Transverse colon (tissue), 4 donors: ENCODE results near the gene SUMO1. TPM values are rescaled to one million over a fixed set of nuclear protein-coding genes. Genes with fewer than 3 reads are reported as not detected.
A peak's percentile ranks its signal among the peaks of the same experiment; 100 is the strongest.

Experiments
- DNase-seq: peaks from one replicate; pipeline ENCODE4 v3.0.0-alpha.2; 2019
- H3K27ac ChIP-seq, 4 donors: fragments of 200-600 bp; sonication (generic); 2 replicates each; pipeline ENCODE4 v1.5.1; 2016 to 2018; ENCODE audit warnings: inconsistent platforms in 4 of 4
- H3K27me3 ChIP-seq: fragments of 200-600 bp; sonication (generic); 2 replicates; pipeline ENCODE4 v1.5.1; 2017; ENCODE audit warnings: inconsistent platforms
- H3K36me3 ChIP-seq, 4 donors: fragments of 200-600 bp; sonication (generic); 2 replicates each; pipeline ENCODE4 v1.5.1; 2017 to 2019; ENCODE audit warnings: inconsistent platforms in 4 of 4
- H3K4me1 ChIP-seq, 4 donors: fragments of 200-600 bp; sonication (generic); 2 replicates each; pipeline ENCODE4 v1.5.1; 2017 to 2020; ENCODE audit warnings: inconsistent platforms in 4 of 4
- H3K4me3 ChIP-seq, 4 donors: fragments of 200-600 bp; sonication (generic); 1 replicate in 1 of 4; 2 replicates in 3 of 4; pipeline versions ENCODE4 v1.5.1 to v1.6.1; 2017 to 2019; ENCODE audit warnings: inconsistent platforms in 4 of 4
- H3K9me3 ChIP-seq, 2 donors: fragments of 200-600 bp; sonication (generic); 2 replicates each; pipeline ENCODE4 v1.5.1; 2017 to 2019; ENCODE audit warnings: inconsistent platforms in 2 of 2
- EP300 ChIP-seq: sonication (generic); formaldehyde crosslinking; IDR thresholded peaks from one replicate; pipeline ENCODE4 v1.6.1; 2017; ENCODE audit warnings: antibody characterized with exemption, low read depth
- POLR2A ChIP-seq: fragments of 450-650 bp; IDR thresholded peaks from one replicate; pipeline ENCODE4 v1.6.1; 2016; ENCODE audit warnings: antibody characterized with exemption, mild to moderate bottlenecking, moderate library complexity
- POLR2AphosphoS5 ChIP-seq, 3 donors: sonication (generic); formaldehyde crosslinking; IDR thresholded peaks; one replicate each; pipeline ENCODE4 v1.6.1; 2016; ENCODE audit warnings: antibody characterized with exemption in 3 of 3
- WGBS, 2 donors: methylation state at CpG; one replicate each; pipeline ENCODE4 v1.1.5; 2018; ENCODE audit warnings: low coverage in 1 of 2; 5-methylcytosine and 5-hydroxymethylcytosine counted together
- in situ Hi-C, 4 donors: fragments of 200-750 bp; cut with MboI; loops; one replicate each; pipeline versions ENCODE4 v1.15.0 to v1.15.1; 2017; ENCODE audit warnings: low sequenced_read_pairs in 3 of 4, low pct_ligation_motif_present in 1 of 4, low pct_unique_long_range_greater_than_20kb in 1 of 4
- intact Hi-C: fragments of 100-400 bp; cut with DNase I; formaldehyde crosslinking; loops from one replicate; pipeline ENCODE4 v1.15.1; 2023; ENCODE audit warnings: low total_unique reads
- total RNA-seq, 4 donors: library from RNA; depleted of rRNA; stranded (reverse); fragments of >200 nt; gene quantifications; one replicate each; pipeline ENCODE4 v1.1.0, GENCODE V29; 2016
- TF ChIP-seq, protein P1 (sequence below), 5 experiments: fragments of 200-600 bp in 3 of 5; fragments of 450-650 bp in 2 of 5; sonication (generic) in 3 of 5; IDR thresholded peaks; 1 replicate in 2 of 5; 2 replicates in 3 of 5; pipeline ENCODE4 v1.5.1; 2016 to 2017; ENCODE audit warnings: antibody characterized with exemption in 5 of 5, inconsistent platforms in 3 of 5, mild to moderate bottlenecking in 2 of 5, moderate library complexity in 1 of 5

SUMO1 gene
- total RNA-seq, 4 donors from 2014 or later, result 15.3 to 69.1 (median 54.3) TPM

DNA sequence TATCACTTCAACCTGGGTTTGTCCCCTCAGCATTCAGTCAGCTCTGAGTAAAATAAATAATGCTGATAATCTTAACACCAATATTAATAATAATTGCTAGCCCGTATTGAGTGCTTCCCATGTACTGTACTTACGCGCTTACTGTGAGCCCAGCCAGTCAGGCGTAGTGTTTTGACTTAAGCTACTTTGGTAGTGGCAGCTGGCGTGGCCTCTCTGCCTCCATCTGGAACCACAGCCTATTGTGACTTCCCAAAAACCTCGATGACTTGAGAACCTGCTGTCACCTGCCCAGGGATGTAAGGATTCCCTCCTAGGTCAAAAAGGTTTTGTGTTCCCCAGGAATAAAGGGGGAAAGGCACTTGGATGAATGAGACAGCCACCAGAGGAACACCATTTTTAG lies 53.2 kb downstream of the SUMO1 start:
- Histone ChIP-seq H3K9me3 (no peaks in the 10 kb centered on the region), H3K36me3 (no peaks in the 10 kb centered on the region), H3K4me3 (no peak overlapping the region), H3K27me3 (no peaks in the 10 kb centered on the region), H3K27ac (no peak overlapping the region), H3K4me1 (no peaks in the 10 kb centered on the region)
- WGBS, 2 donors, result 61 to 84% methylated on average over 3 to 6 of the region's 6 CpGs
- intact Hi-C loops, result no loop called here
- no peak for TF ChIP-seq POLR2A
- TF ChIP-seq EP300, result no peak
- TF ChIP-seq POLR2AphosphoS5 (IDR thresholded peaks at IDR 0.05), result no peak
- TF ChIP-seq, protein P1, sequence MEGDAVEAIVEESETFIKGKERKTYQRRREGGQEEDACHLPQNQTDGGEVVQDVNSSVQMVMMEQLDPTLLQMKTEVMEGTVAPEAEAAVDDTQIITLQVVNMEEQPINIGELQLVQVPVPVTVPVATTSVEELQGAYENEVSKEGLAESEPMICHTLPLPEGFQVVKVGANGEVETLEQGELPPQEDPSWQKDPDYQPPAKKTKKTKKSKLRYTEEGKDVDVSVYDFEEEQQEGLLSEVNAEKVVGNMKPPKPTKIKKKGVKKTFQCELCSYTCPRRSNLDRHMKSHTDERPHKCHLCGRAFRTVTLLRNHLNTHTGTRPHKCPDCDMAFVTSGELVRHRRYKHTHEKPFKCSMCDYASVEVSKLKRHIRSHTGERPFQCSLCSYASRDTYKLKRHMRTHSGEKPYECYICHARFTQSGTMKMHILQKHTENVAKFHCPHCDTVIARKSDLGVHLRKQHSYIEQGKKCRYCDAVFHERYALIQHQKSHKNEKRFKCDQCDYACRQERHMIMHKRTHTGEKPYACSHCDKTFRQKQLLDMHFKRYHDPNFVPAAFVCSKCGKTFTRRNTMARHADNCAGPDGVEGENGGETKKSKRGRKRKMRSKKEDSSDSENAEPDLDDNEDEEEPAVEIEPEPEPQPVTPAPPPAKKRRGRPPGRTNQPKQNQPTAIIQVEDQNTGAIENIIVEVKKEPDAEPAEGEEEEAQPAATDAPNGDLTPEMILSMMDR (IDR thresholded peaks at IDR 0.05), result no peak
- in situ Hi-C loops, result loop anchor here in 2 of 4 donors (10.0 to 25.0 kb wide), 2 partner anchors 323 to 330 kb away; no protein-coding TSS in a partner anchor
- no peak for DNase-seq

- Histone ChIP-seq H3K27me3 (no peaks in the 10 kb centered on the region), H3K27ac (no peak overlapping the region), H3K36me3 (no peaks in the 10 kb centered on the region), H3K4me3 (no peak overlapping the region), H3K9me3 (no peaks in the 10 kb centered on the region), H3K4me1 (no peaks in the 10 kb centered on the region)
- intact Hi-C loops, result no loop called here
- in situ Hi-C loops, result loop anchor here in 2 of 4 donors (10.0 to 25.0 kb wide), 2 partner anchors 322 to 330 kb away; no protein-coding TSS in a partner anchor
- no peak for DNase-seq
- WGBS, 2 donors, result 61 to 100% methylated on average over 2 of the region's 2 CpGs
- TF ChIP-seq, protein P1 (IDR thresholded peaks at IDR 0.05), result no peak
- no peak for TF ChIP-seq POLR2AphosphoS5 (IDR thresholded peaks at IDR 0.05)
- no peak for TF ChIP-seq POLR2A
- no peak for TF ChIP-seq EP300
Measured at GRCh38 chr2:202184557-202184956, 53.8 kb downstream of the SUMO1 start.

GRCh38 chr2:202178346-202178958 lies 59.9 kb downstream of the SUMO1 start:
- no peak overlapping the region for H3K27ac ChIP-seq
- H3K36me3 ChIP-seq, result no peaks in the 10 kb centered on the region
- in situ Hi-C loops, result loop anchor here in 2 of 4 donors (5.0 to 25.0 kb wide), 2 partner anchors 316 kb away; no protein-coding TSS in a partner anchor
- no peak overlapping the region for H3K4me3 ChIP-seq
- no peaks in the 10 kb centered on the region for H3K27me3 ChIP-seq
- no peaks in the 10 kb centered on the region for H3K4me1 ChIP-seq
- H3K9me3 ChIP-seq, result no peaks in the 10 kb centered on the region
- 43 to 45% methylated on average over 5 to 7 of the region's 7 CpGs for WGBS, 2 donors
- peak; percentile 47 for DNase-seq
- no peak for TF ChIP-seq POLR2A
- TF ChIP-seq, protein P1 (IDR thresholded peaks at IDR 0.05), result peak; percentile 77 to 87 (median 84)
- intact Hi-C loops, result loop anchor here (2.0 to 5.0 kb wide), 3 partner anchors 144 to 381 kb away; no protein-coding TSS in a partner anchor

DNA sequence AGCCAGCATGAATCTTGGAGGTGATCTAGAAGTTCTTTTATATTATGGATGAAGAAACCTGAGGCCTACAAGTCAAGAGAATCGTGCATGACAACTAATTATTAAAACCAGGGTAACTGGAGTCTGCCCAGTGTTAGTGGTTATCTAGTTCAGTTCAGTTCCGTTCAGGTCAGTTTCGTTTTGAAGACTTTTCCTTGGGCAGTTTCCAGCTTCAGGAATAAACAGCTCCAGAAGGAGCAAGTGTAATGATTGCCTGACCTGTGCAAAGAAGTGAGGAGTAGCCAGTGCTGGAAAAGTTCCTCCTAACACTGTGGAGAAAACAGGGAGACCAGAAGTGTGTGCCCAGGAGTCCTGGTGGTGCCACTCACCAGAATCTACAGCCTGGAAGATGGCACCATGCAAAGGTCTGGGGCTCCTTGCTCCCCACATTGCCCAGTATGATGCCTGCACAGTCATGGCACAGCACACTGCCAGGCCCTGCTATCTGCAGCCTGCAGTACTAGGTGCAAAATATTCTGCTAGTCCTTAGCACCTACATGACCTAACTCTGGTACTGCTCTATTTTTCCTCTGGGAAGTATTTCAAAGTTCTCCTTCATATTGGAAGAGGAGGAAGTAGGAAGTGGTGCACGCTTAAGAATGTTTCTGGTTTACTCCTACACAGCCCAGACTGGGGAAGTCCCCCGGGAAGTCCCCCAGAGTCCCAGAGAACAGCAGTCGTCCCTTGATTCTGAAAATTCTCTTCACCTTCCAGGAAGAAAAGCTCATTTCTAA lies 65.8 kb downstream of the SUMO1 start:
- H3K4me1 ChIP-seq, result peaks cover 0 to 20% (median 5%) of the 10 kb centered on the region in 4 donors
- no peaks in the 10 kb centered on the region for H3K36me3 ChIP-seq
- no peak overlapping the region for H3K4me3 ChIP-seq
- H3K27me3 ChIP-seq, result peaks cover 6% of the 10 kb centered on the region
- intact Hi-C loops (no loop called here), in situ Hi-C loops (loop anchor here in 1 of 4 donors (5.0 kb wide), 1 partner anchor 315 kb away; no protein-coding TSS in a partner anchor)
- peak overlapping the region in 2 of 4 donors; percentile 44 to 52 for H3K27ac ChIP-seq
- no peak for DNase-seq
- TF ChIP-seq EP300 (no peak), POLR2A (no peak), POLR2AphosphoS5 (IDR thresholded peaks at IDR 0.05) (no peak)
- TF ChIP-seq, protein P1 (IDR thresholded peaks at IDR 0.05), result no peak
- 46% methylated on average over 6 of the region's 6 CpGs for WGBS, 2 donors
- no peaks in the 10 kb centered on the region for H3K9me3 ChIP-seq
